Activated CD8-positive, alpha-beta memory T cell treated with anti-CD3 and anti-CD28 coated beads for 4 hours (primary cell): ENCODE results near the gene EGR1.

Experiments used
- DNase-seq, 2 donors: peaks; one replicate each; pipeline ENCODE4 v3.0.0-alpha.2; 2020; ENCODE audit warnings: low read depth in 2 of 2

Gene EGR1

DNA sequence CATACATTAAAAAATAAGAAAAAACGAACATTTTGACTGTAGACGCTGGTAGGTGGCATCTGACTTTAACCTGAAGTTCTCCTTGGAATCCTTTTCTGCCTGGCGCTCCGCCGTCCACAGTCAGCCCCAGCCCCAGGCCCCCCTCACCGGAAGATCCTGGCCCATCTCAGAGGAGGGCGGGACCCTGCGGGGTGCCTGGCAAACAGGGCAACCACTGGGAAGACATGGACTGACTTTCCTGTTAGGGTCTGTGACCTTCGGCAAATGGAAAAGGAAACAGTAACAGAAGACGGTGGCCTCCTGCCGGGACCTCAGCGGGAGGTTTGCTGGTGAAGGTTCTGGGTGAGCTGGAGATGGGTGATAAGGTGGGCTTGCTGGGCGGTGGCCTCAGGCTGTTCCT lies 11.7 kb upstream of the EGR1 start:
- no peak for DNase-seq

DNA sequence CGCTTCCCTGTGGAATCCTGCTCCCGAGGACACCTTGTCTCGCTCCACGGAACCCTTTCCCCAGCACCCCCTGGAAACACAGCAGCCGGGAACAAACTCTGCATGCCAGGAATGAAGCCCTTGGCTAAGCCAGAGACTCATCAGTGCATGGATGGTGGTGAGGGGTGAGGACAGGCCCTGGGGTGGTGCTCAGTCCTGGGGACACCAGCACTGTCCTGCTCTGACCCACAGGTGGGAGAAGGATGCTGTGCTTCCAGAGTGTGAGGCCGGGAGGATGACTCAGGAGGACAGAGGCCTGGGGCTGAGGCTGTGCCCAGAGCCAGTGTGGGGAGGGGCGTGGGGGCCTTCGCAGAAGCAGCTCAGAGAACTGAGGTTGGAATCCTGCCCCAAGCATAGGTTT lies 11.2 kb upstream of the EGR1 start:
- no peak for DNase-seq

DNA sequence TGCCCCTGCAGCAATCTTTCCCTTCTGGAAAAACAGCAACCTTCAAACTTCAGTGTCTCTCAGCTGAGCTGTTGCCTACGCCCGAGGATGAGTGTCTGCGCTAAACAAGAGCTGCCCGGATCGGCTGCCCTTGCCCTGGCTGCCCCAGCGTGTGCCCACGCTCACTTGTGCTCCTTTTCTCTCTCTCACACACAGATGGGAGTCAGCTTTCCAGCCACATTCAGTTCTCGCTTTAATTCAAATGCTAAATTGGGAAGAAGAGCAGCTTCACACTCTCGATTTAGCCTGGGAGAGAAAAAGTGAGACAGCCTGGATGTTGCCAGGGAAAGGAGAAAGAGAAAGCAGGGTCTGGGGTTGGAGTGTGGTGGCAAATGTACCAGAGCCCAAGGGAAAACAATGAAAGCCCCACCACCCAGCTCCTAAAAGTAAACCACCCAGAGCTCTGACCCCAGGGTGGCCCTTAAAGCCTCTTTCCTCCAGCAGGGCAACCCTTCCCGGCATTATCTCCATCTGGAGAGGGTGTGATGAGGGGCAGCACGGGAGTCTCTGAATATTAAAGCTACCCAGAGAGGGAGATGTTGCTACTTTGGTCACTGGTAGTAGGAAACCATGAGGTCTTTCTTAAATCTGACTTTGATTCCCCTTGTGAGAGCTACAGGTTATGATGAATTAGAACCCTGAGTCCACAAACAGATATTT lies 9.9 kb upstream of the EGR1 start:
- DNase-seq, result no peak

DNA sequence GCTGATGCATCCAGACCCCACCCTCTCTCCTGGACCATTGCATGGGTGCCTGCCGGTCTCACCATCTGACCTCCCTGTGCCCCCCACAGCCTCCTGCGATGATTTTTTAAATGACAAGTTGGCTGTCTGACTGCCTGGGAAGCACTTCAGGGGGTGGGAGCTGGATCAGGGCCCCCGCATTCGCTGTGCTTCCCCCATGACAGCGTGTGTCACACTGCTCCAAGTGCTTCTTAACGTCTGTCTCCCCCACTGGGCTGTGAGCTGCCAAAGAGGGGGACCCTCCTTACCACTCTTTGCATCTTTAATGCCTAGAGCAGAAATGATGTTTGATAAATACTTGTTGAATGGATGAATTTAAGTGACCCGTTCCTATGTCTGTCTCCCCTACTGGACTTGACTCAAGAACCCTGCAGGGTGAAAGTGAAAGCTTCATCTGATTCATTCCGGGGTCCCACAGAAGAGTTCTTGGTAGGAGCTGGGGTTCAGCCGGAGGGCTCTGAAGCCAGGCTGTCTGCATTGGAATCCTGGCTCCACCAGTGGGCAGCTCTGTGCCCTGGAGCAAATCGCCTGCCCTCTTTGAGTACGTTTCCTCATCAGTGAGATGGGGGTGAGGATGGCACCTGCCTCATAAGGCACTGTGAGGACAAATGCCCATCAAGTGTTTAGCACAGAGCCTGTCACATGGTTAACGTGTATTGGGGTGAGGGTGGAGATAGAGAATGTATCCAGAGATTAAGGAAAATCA lies 7.6 kb upstream of the EGR1 start:
- no peak for DNase-seq

GRCh38 chr5:138458384-138458783 lies 6.9 kb upstream of the EGR1 start:
- DNase-seq, result no peak

DNA sequence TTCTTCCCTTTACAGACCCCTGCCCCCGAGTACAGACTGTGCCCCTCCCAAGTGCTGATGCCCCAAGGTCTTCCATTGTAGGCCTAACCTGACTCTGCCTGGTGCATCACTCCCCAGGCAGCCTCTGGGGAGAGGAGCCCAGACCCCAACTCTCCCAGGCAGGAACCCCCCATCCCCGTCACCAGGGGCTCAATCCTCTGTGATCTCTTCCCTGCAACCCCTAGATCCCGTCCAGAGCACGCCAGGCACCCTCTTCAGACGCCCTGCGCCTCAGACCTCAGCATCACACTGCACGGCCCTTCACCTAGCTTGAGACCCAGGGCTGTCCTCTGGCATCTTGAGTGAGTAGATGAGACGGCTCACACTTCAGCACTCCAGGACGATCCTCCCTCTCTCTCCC lies 6.4 kb upstream of the EGR1 start:
- DNase-seq, result no peak

DNA sequence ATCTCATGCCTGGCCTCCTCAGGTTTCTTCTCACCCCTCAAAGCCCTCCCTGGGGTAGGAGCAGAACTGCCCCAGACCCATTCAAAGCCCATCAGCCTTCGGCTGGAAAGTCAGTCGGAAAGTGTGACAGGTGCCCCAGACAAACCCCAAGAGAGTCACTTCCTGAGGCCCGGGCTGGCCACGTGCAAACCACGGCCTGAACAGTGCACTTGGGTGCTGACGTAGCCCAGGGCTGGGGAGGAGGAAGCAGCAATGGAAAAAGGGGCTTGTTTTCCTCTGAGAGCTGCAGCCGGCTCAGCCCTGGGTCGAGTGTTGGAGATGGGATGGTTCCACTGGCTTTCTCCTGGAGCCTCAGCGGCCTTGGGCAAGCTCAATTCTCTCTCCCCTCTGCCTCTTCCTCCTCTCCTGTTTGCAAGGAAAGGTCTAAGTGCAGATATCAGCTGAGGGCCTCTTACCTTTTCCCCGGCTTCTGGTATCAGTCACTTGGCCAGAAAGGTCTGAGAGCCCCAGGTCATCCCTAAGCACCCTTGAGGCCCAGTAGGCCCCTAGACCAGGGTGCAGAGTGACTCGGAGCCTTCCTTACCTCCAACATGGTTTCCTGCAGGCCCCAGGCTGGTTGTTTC lies 5.9 kb upstream of the EGR1 start:
- peak; percentile 78 to 87 for DNase-seq

- no peak for DNase-seq
Measured at GRCh38 chr5:138460032-138460693, 5.1 kb upstream of the EGR1 start.

DNA sequence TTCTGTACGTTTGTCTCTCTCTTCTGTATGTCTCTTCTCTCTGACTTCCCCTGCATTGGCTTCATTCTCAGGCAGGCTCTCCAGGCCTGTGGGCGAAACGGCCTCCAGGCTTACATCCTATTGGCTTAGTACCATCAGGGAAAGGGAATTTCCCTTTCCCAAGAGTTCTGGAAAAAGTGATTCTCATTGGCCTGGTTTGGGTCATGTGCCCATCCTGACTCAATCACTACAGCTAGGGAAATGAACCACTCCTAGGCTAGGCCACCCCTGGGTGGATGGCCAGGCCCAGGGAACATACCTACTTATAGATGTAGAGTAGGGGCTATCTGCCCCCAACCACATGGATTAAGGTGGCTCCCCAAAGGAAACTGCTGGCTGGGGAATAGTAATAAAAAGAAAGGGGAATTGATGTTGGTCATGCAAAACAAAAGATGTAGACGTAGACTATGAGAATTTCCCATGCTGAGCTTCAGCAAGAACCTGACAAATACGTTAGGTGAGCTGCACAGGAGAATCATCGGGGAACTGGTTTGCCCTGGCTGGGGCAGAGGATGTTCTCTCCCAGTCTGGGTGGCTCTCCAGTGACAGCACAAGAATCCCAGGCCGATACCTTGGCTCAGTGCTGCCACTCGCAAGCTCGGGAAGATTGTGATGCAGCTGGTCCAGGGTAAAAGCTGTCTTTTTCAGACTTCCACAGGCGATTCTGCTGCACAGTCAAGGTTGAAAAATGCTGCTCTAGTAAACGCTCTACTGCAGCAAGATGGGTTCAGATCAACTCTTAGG lies 3.7 kb upstream of the EGR1 start:
- no peak for DNase-seq

GRCh38 chr5:138463419-138464007 lies 1.8 kb upstream of the EGR1 start:
- no peak for DNase-seq

DNA sequence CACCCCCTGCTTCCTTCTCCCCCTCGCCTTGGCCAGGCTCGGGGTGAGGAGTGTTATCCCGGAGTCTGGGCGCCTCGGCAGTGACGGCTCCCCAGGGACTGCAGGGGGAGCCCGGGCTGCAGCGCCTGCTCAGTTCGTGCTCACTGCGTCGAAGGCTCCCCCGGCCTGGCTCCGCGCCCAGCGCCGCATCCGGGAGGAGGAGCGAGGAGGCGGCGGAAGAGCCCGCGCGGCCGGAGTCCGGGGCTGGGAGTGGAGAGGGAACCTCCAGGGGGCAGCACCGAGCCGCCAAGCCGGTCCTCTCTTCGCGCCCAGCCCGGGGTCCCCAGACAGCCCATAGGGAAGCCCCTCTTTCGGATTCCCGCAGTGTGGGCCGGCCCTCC lies 1.3 kb upstream of the EGR1 start:
- peak; percentile 82 to 86 for DNase-seq

- peak; percentile 90 to 94 for DNase-seq
Measured at GRCh38 chr5:138464388-138465260, 655 bp upstream of the EGR1 start.

GRCh38 chr5:138466125-138466899 lies 1.0 kb downstream of the EGR1 start:
- no peak for DNase-seq

GRCh38 chr5:138466900-138467710 lies 1.8 kb downstream of the EGR1 start:
- DNase-seq, result no peak

DNA sequence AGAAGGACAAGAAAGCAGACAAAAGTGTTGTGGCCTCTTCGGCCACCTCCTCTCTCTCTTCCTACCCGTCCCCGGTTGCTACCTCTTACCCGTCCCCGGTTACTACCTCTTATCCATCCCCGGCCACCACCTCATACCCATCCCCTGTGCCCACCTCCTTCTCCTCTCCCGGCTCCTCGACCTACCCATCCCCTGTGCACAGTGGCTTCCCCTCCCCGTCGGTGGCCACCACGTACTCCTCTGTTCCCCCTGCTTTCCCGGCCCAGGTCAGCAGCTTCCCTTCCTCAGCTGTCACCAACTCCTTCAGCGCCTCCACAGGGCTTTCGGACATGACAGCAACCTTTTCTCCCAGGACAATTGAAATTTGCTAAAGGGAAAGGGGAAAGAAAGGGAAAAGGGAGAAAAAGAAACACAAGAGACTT lies 2.4 kb downstream of the EGR1 start:
- no peak for DNase-seq

DNA sequence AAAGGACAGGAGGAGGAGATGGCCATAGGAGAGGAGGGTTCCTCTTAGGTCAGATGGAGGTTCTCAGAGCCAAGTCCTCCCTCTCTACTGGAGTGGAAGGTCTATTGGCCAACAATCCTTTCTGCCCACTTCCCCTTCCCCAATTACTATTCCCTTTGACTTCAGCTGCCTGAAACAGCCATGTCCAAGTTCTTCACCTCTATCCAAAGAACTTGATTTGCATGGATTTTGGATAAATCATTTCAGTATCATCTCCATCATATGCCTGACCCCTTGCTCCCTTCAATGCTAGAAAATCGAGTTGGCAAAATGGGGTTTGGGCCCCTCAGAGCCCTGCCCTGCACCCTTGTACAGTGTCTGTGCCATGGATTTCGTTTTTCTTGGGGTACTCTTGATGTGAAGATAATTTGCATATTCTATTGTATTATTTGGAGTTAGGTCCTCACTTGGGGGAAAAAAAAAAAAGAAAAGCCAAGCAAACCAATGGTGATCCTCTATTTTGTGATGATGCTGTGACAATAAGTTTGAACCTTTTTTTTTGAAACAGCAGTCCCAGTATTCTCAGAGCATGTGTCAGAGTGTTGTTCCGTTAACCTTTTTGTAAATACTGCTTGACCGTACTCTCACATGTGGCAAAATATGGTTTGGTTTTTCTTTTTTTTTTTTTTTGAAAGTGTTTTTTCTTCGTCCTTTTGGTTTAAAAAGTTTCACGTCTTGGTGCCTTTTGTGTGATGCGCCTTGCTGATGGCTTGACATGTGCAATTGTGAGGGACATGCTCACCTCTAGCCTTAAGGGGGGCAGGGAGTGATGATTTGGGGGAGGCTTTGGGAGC lies 3.1 kb downstream of the EGR1 start:
- DNase-seq, result no peak

- no peak for DNase-seq
Measured at GRCh38 chr5:138468966-138469539, 3.8 kb downstream of the EGR1 start.
